Activated CD8-positive, alpha-beta T cell treated with anti-CD3 and anti-CD28 coated beads, Interleukin-2, amount 10 ng/mL, durations not matched to agents 7 days and 5 days (primary cell): ENCODE measurements around the gene GALNT7. TPM values are rescaled to one million over a fixed set of nuclear protein-coding genes. Genes with fewer than 3 reads are reported as not detected.

ENCODE experiments used
- ATAC-seq: fragments of 150-1000 bp; cut with Tn5 transposase; one replicate; pipeline ENCODE4 v1.10.0; 2021; ENCODE audit warnings: moderate library complexity
- CTCF ChIA-PET: fragments of 350-600 bp; sonication (Branson Sonifier 250); formaldehyde crosslinking; loops from one replicate; lab custom pipeline; 2021; ENCODE audit warnings: antibody characterized with exemption; lab: Charles Lee
- POLR2A ChIA-PET: fragments of 350-600 bp; sonication (Branson Sonifier 250); formaldehyde crosslinking; loops from one replicate; lab custom pipeline; 2021; ENCODE audit warnings: antibody characterized with exemption; lab: Charles Lee
- DNase-seq: peaks from one replicate; pipeline ENCODE4 v3.0.0-alpha.2; 2020
- H3K27ac Mint-ChIP-seq: one replicate; pipeline ENCODE4 v1.8.0; 2021; ENCODE audit warnings: mild to moderate bottlenecking, mixed read lengths
- H3K27me3 Mint-ChIP-seq: one replicate; pipeline ENCODE4 v1.8.0; 2021; ENCODE audit warnings: low read depth, mixed read lengths
- H3K36me3 Mint-ChIP-seq: one replicate; pipeline ENCODE4 v1.8.0; 2021; ENCODE audit warnings: low read depth, mixed read lengths
- H3K4me1 Mint-ChIP-seq: one replicate; pipeline ENCODE4 v1.8.0; 2021; ENCODE audit warnings: low read depth, mixed read lengths
- H3K4me3 Mint-ChIP-seq: one replicate; pipeline ENCODE4 v1.8.0; 2021; ENCODE audit warnings: mild to moderate bottlenecking, mixed read lengths
- H3K9me3 Mint-ChIP-seq: one replicate; pipeline ENCODE4 v1.8.0; 2022; ENCODE audit warnings: mixed read lengths; ENCODE audit not compliant: insufficient read depth
- total RNA-seq, 2 experiments: library from RNA; stranded (reverse); gene quantifications; one replicate each; pipeline ENCODE4 v1.2.3, GENCODE V29; 2021

The GALNT7 gene
- total RNA-seq, 2 experiments from 2014 or later = 16.2 to 16.7 TPM

GRCh38 chr4:173272314-173272713 is 103.7 kb downstream of the GALNT7 start:
- ATAC-seq (no peak), DNase-seq (no peak)
- CTCF ChIA-PET = no interaction called here
- Mint-ChIP-seq H3K36me3 (no peaks in the 10 kb centered on the region), H3K4me3 (no peak overlapping the region), H3K4me1 (no peaks in the 10 kb centered on the region), H3K27ac (no peak overlapping the region), H3K9me3 (no peaks in the 10 kb centered on the region), H3K27me3 (no peaks in the 10 kb centered on the region)
- POLR2A ChIA-PET = no interaction called here

DNA sequence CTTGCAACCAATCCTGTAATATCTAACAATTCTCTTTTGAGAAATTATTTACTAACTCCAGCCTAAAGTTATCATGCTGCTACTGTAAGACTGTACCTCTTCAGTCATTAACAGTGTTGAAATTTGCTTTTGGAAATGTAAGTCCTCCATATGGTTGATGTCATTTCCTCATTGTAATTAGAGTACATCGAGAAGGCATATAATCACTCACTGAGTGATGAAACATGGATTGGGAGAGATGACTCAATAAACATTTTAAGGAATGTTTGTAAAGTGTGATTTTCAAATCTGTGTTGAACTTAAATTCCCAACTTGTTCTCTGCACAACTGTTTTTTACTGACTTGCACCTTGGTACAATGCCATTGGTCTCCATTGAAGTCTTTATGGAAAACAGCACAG is 104.4 kb downstream of the GALNT7 start:
- no peak overlapping the region for H3K27ac Mint-ChIP-seq
- H3K4me3 Mint-ChIP-seq = no peak overlapping the region
- ChIA-PET POLR2A (no interaction called here), CTCF (no interaction called here)
- no peaks in the 10 kb centered on the region for H3K4me1 Mint-ChIP-seq
- ATAC-seq = no peak
- no peaks in the 10 kb centered on the region for H3K36me3 Mint-ChIP-seq
- H3K27me3 Mint-ChIP-seq = no peaks in the 10 kb centered on the region
- no peak for DNase-seq
- no peaks in the 10 kb centered on the region for H3K9me3 Mint-ChIP-seq

DNA sequence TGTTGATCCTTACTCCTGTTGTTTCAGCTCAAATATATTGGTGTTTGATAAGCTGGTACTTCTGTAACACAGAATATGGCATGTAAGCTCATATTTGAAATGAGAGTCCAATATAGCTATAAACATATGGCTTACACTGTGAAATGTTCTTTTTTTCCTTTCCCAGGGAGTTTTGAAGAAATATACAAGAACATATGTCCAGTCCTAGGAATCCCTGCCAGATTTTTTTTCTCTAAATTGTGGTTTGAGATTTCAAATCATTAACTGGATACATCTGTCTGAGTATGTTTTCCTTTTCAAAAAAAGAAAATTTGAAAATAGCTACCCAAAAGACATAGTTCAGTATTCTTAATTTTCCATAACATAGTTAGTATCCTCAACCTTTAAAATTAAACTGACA is 105.3 kb downstream of the GALNT7 start:
- no peaks in the 10 kb centered on the region for H3K4me1 Mint-ChIP-seq
- no peak for ATAC-seq

GRCh38 chr4:173274744-173275143 is 106.1 kb downstream of the GALNT7 start:
- H3K36me3 Mint-ChIP-seq = no peaks in the 10 kb centered on the region
- CTCF ChIA-PET = interaction anchor here (1.0 to 4.3 kb wide), 3 partner anchors 27 to 261 kb away, joined by 3 to 22 read pairs (median 18); no protein-coding TSS in a partner anchor

More for the DNA sequence above, 105.3 kb downstream of the GALNT7 start:
- H3K4me3 Mint-ChIP-seq = no peak overlapping the region
- H3K27ac Mint-ChIP-seq = no peak overlapping the region
- no peak for DNase-seq
- no peaks in the 10 kb centered on the region for H3K36me3 Mint-ChIP-seq
- POLR2A ChIA-PET = no interaction called here
- no peaks in the 10 kb centered on the region for H3K27me3 Mint-ChIP-seq
- CTCF ChIA-PET = interaction anchor here (0.8 to 4.3 kb wide), 3 partner anchors 14 to 261 kb away, joined by 4 to 22 read pairs (median 18); no protein-coding TSS in a partner anchor
- H3K9me3 Mint-ChIP-seq = no peaks in the 10 kb centered on the region

GRCh38 chr4:173275150-173275549 is 106.5 kb downstream of the GALNT7 start:
- ATAC-seq (no peak), DNase-seq (no peak)
- no peak overlapping the region for H3K4me3 Mint-ChIP-seq
- H3K9me3 Mint-ChIP-seq = no peaks in the 10 kb centered on the region
- H3K36me3 Mint-ChIP-seq = no peaks in the 10 kb centered on the region
- no peaks in the 10 kb centered on the region for H3K27me3 Mint-ChIP-seq
- ChIA-PET POLR2A (no interaction called here), CTCF (interaction anchor here (1.0 to 4.3 kb wide), 3 partner anchors 26 to 262 kb away, joined by 3 to 22 read pairs (median 18); no protein-coding TSS in a partner anchor)
- H3K4me1 Mint-ChIP-seq = no peaks in the 10 kb centered on the region
- H3K27ac Mint-ChIP-seq = no peak overlapping the region

More at GRCh38 chr4:173274744-173275143, 106.1 kb downstream of the GALNT7 start:
- H3K4me1 Mint-ChIP-seq = no peaks in the 10 kb centered on the region
- no peak for DNase-seq
- no peak overlapping the region for H3K4me3 Mint-ChIP-seq
- POLR2A ChIA-PET = no interaction called here
- no peaks in the 10 kb centered on the region for H3K27me3 Mint-ChIP-seq
- H3K9me3 Mint-ChIP-seq = no peaks in the 10 kb centered on the region
- no peak for ATAC-seq
- no peak overlapping the region for H3K27ac Mint-ChIP-seq

- H3K4me1 Mint-ChIP-seq = no peaks in the 10 kb centered on the region
- H3K27me3 Mint-ChIP-seq = no peaks in the 10 kb centered on the region
- ATAC-seq (no peak), DNase-seq (no peak)
- no peak overlapping the region for H3K27ac Mint-ChIP-seq
- H3K4me3 Mint-ChIP-seq = no peak overlapping the region
- ChIA-PET CTCF (interaction anchor here (1.9 to 4.3 kb wide), 4 partner anchors 19 to 264 kb away, joined by 4 to 22 read pairs (median 12); no protein-coding TSS in a partner anchor), POLR2A (no interaction called here)
- H3K36me3 Mint-ChIP-seq = no peaks in the 10 kb centered on the region
- H3K9me3 Mint-ChIP-seq = no peaks in the 10 kb centered on the region
Measured at GRCh38 chr4:173277340-173277739, 108.7 kb downstream of the GALNT7 start.

GRCh38 chr4:173280998-173281397 is 112.4 kb downstream of the GALNT7 start:
- Mint-ChIP-seq H3K27ac (no peak overlapping the region), H3K4me1 (no peaks in the 10 kb centered on the region), H3K9me3 (no peaks in the 10 kb centered on the region), H3K4me3 (no peak overlapping the region), H3K27me3 (no peaks in the 10 kb centered on the region), H3K36me3 (peaks cover 4% of the 10 kb centered on the region)
- ChIA-PET POLR2A (interaction anchor here (1.0 kb wide), 1 partner anchor 11 kb away, joined by 3 read pairs; no protein-coding TSS in a partner anchor), CTCF (interaction anchor here (1.0 to 4.4 kb wide), 5 partner anchors 20 to 267 kb away, joined by 3 to 30 read pairs (median 4); no protein-coding TSS in a partner anchor)
- no peak for ATAC-seq
- no peak for DNase-seq

- ATAC-seq (no peak), DNase-seq (no peak)
- Mint-ChIP-seq H3K36me3 (peaks cover 4% of the 10 kb centered on the region), H3K27me3 (no peaks in the 10 kb centered on the region), H3K4me1 (no peaks in the 10 kb centered on the region), H3K4me3 (no peak overlapping the region), H3K9me3 (no peaks in the 10 kb centered on the region), H3K27ac (no peak overlapping the region)
- ChIA-PET CTCF (interaction anchor here (1.0 to 4.4 kb wide), 6 partner anchors 20 to 268 kb away, joined by 3 to 30 read pairs (median 4); no protein-coding TSS in a partner anchor), POLR2A (interaction anchor here (1.0 kb wide), 1 partner anchor 12 kb away, joined by 3 read pairs; no protein-coding TSS in a partner anchor)
Measured at GRCh38 chr4:173281406-173282255, 113.0 kb downstream of the GALNT7 start.

DNA sequence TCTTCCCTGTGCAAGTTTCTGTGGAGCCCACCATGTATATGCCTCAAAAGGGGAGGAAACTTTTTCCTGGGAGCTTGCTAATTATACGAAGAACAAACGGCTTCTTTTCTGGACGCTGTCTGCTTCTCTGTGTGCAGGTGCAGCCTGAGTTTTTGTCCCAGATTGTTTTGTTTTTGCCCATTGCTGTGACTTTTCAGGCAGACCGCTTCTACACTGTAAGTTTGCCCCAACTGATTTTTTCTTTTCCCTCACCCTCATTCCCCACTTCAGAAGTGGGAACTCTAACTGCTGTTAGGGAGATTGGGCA is 113.6 kb downstream of the GALNT7 start:
- H3K9me3 Mint-ChIP-seq = peaks cover 5% of the 10 kb centered on the region
- H3K4me3 Mint-ChIP-seq = no peak overlapping the region
- no peak overlapping the region for H3K27ac Mint-ChIP-seq
- ChIA-PET POLR2A (no interaction called here), CTCF (interaction anchor here (1.2 to 4.4 kb wide), 5 partner anchors 11 to 269 kb away, joined by 3 to 30 read pairs (median 4); no protein-coding TSS in a partner anchor)
- H3K27me3 Mint-ChIP-seq = no peaks in the 10 kb centered on the region
- no peaks in the 10 kb centered on the region for H3K4me1 Mint-ChIP-seq
- ATAC-seq (no peak), DNase-seq (no peak)
- peaks cover 7% of the 10 kb centered on the region for H3K36me3 Mint-ChIP-seq

- no peaks in the 10 kb centered on the region for H3K4me1 Mint-ChIP-seq
- H3K36me3 Mint-ChIP-seq = peaks cover 8% of the 10 kb centered on the region
- no peaks in the 10 kb centered on the region for H3K27me3 Mint-ChIP-seq
- CTCF ChIA-PET = interaction anchor here (1.2 to 4.4 kb wide), 4 partner anchors 11 to 269 kb away, joined by 3 to 30 read pairs (median 16); no protein-coding TSS in a partner anchor
- POLR2A ChIA-PET = no interaction called here
- H3K9me3 Mint-ChIP-seq = peaks cover 6% of the 10 kb centered on the region
- no peak overlapping the region for H3K27ac Mint-ChIP-seq
- DNase-seq = no peak
- no peak overlapping the region for H3K4me3 Mint-ChIP-seq
- ATAC-seq = no peak
Measured at GRCh38 chr4:173282626-173283025, 114.0 kb downstream of the GALNT7 start.

DNA sequence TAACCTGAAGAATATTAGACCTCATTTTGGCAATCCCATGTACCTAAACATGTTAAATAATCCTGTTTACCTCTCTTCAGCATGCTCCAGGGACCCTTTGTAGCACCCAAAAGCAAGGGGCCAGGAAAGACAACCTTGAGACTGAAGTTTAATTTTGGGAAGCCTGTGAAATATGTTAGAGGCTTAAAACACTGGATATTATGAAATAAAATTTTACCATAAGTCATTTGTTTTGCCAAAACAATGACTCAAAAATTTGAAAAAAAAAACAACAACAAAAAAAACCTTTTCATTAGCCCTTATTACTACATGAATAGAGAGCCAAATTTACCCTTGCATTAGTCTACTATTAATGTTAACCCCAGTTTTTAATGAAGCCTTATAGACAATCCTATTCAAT is 115.9 kb downstream of the GALNT7 start:
- H3K27me3 Mint-ChIP-seq = no peaks in the 10 kb centered on the region
- ChIA-PET CTCF (interaction anchor here (0.9 to 4.4 kb wide), 2 partner anchors 17 to 271 kb away, joined by 3 to 28 read pairs; no protein-coding TSS in a partner anchor), POLR2A (no interaction called here)
- DNase-seq (no peak), ATAC-seq (no peak)
- no peak overlapping the region for H3K4me3 Mint-ChIP-seq
- H3K9me3 Mint-ChIP-seq = peaks cover 6% of the 10 kb centered on the region
- H3K36me3 Mint-ChIP-seq = peaks cover 12% of the 10 kb centered on the region
- peaks cover 13% of the 10 kb centered on the region for H3K4me1 Mint-ChIP-seq
- H3K27ac Mint-ChIP-seq = no peak overlapping the region

GRCh38 chr4:173287486-173287885 is 118.9 kb downstream of the GALNT7 start:
- Mint-ChIP-seq H3K9me3 (peaks cover 6% of the 10 kb centered on the region), H3K27ac (no peak overlapping the region), H3K27me3 (no peaks in the 10 kb centered on the region), H3K36me3 (peaks cover 12% of the 10 kb centered on the region), H3K4me3 (no peak overlapping the region), H3K4me1 (peaks cover 16% of the 10 kb centered on the region)
- no peak for ATAC-seq
- ChIA-PET CTCF (interaction anchor here (0.8 to 9.0 kb wide), 8 partner anchors 14 to 274 kb away, joined by 3 to 94 read pairs (median 4); no protein-coding TSS in a partner anchor), POLR2A (no interaction called here)
- DNase-seq = no peak
